Measurements from ENCODE around the gene ARL13B.

DNA sequence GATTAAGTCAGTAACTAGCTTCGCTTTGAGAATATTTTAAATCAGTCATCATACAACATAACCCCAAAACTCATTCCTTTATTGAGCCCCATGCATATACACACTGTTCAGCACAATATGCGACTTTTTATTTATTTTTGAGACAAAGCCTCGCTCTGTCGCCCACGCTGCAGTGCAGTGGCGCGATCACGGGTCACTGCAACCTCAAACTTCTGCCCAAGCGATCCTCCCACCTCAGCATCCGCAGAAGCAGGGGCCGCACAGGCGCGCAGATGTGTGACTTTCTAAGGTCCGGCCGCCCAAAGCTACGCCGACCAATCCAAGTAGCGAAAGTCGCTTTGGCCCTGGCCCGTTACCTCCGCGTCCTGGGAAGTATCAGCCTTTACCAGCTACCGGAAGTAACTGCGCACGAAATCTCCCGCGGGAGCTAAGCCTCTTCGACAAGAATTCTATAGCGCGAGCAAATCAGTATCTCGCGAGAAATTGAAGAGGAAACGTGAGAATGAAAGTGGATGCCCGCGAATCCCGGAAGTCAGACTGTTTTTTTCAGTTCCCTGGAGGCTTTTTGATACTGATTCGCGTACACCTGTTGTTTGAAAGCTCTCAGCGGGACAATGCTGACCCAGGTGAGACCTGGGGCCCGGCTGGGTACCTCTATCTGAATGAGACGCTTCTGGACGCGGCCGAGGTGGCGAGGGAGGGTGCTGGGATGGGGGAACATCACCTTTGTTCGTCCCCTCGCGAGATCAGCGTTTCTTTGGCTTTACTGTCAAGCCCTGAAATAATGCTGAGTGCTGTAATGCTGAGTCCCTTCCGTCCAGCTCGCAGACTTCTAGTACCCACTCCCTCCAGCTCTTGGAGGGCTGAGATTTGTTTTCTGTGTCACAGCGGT lies 82.8 kb downstream of the ARL13B start, which contains the start of the genes DHFR2 and NSUN3:
- no peak for TF ChIP-seq GATA2 (IDR thresholded peaks at IDR 0.05; ENCODE audit: low read depth, low read length)
- no peak for TF ChIP-seq GATA3 (IDR thresholded peaks at IDR 0.05; ENCODE audit: low read depth, low read length)

Data from SH-SY5Y (cell line).